ENCODE data around the gene CHST11. TPM values are rescaled to one million over a fixed set of nuclear protein-coding genes. Genes with fewer than 3 reads are reported as not detected.

Gene CHST11
- total RNA-seq, 1 donor from 2014 or later = 11.4 TPM

DNA sequence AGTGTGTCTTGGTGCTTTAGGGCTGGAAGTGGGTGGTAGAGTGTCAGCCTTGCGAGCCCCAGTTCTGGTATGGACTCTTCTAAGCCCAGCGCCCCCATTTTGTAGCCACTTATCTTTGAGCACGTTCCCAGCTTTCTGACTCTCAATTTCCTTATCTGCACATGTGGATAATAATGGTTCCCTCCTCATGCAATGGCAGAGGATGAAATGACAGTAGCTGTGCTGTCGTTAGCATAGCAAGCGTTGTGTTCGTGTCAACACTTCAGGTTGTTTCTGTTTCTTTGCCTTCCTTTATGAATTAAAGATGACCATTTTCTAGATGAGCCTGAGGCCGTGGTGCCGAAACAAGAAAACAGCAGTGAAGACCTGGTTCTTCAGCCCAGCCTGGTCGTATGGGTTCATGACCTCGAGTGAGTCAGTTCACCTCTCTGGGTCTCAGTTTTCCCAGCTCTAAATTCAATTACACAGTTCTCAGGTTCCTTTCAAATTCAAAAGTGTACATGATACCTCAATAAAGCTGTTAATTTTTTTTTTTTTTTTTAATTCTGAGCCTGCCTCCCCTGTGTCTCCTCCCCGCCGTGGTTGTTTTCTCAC is 268.3 kb downstream of the CHST11 start:
- Mint-ChIP-seq H3K4me1 (ENCODE audit: low read depth) (peaks cover 8% of the 10 kb centered on the region), H3K27ac (peak overlapping the region; percentile 14), H3K36me3 (ENCODE audit: insufficient read depth) (no peaks in the 10 kb centered on the region), H3K9me3 (ENCODE audit: low read depth) (no peaks in the 10 kb centered on the region), H3K27me3 (no peaks in the 10 kb centered on the region), H3K4me3 (ENCODE audit: low read depth) (no peak overlapping the region)
- DNase-seq (ENCODE audit: low spot score, unreplicated experiment) = no peak
- TF ChIP-seq, protein P1, sequence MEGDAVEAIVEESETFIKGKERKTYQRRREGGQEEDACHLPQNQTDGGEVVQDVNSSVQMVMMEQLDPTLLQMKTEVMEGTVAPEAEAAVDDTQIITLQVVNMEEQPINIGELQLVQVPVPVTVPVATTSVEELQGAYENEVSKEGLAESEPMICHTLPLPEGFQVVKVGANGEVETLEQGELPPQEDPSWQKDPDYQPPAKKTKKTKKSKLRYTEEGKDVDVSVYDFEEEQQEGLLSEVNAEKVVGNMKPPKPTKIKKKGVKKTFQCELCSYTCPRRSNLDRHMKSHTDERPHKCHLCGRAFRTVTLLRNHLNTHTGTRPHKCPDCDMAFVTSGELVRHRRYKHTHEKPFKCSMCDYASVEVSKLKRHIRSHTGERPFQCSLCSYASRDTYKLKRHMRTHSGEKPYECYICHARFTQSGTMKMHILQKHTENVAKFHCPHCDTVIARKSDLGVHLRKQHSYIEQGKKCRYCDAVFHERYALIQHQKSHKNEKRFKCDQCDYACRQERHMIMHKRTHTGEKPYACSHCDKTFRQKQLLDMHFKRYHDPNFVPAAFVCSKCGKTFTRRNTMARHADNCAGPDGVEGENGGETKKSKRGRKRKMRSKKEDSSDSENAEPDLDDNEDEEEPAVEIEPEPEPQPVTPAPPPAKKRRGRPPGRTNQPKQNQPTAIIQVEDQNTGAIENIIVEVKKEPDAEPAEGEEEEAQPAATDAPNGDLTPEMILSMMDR (IDR thresholded peaks at IDR 0.05; ENCODE audit: unreplicated experiment) = no peak

DNA sequence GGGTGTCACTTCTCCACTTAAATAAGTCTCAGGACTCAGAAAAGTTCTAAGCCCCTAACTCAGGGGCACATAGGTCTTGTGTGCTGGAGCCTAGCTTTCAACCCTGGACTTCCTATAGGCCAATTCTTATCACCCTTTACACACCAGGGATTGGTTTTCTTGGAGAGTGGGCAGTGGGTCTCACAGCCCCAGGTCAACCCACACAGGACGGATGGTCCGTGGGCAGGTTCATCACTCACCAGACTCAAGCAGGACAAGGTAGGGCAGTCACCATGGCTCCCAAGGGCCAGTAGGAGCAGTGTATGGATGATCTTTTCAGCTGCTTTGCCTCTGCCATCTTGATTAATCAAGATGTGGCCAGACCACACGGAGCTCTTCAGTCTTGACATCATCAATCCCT is 268.9 kb downstream of the CHST11 start:
- no peak for DNase-seq (ENCODE audit: low spot score, unreplicated experiment)
- Mint-ChIP-seq H3K4me1 (ENCODE audit: low read depth) (peaks cover 6% of the 10 kb centered on the region), H3K36me3 (ENCODE audit: insufficient read depth) (no peaks in the 10 kb centered on the region), H3K9me3 (ENCODE audit: low read depth) (no peaks in the 10 kb centered on the region), H3K4me3 (ENCODE audit: low read depth) (no peak overlapping the region), H3K27me3 (no peaks in the 10 kb centered on the region), H3K27ac (no peak overlapping the region)
- TF ChIP-seq, protein P1 (IDR thresholded peaks at IDR 0.05; ENCODE audit: unreplicated experiment) = no peak

DNA sequence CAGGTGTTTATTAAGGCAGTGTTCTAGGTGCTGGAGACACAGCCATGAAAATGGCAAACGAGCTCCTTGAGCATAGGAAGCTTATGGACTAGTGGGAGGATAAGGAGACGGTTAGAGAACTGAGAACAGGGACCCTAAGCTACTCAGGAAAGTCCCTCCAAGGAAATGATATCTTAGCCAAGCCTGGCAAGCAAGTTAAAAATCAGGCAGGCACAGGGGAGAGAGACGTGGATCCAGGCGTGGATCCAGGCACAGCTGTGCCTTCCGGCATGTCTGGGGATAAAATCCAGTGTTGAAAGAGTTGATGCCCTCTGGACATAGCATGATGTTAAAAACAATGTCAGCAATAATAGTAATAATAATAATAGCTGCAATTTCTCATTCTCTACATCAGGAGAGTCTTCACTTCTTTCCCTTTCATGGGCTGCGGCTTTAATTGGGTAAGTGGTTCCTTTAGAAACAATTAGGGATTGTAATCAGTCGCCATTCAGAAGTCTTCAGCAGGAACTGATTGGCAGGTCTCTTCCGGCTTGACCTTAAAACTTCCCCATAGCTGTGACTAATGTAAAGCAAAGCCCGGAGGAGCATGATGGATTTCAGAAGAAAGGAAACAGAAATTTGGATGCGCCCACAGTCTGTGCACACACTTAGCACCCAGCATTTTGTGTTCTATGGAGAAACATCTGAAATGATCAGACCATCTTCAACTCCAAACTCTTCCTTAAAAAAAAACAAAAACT is 271.1 kb downstream of the CHST11 start:
- TF ChIP-seq, protein P1 (IDR thresholded peaks at IDR 0.05; ENCODE audit: unreplicated experiment) = no peak
- H3K4me1 Mint-ChIP-seq (ENCODE audit: low read depth) = peaks cover under 1% of the 10 kb centered on the region

DNA sequence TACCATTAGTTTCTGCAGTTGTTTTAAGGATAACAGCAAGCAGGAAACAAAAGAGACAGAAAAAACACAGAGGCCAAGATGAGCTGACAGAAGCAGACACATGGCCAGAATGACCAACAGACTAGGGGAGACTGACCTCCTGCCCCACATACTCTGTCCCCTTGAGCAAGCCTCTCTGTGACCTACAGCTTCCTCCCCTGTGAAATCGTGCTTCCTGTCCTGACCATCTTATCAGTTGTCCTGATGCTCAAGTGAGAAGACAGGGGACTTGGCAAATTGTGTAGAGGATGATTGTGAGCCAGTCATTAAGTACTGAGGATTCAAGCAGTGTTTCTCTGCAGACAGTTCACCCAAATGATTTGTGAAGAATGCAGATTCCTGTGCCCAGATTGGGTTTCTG is 272.3 kb downstream of the CHST11 start:
- no peak overlapping the region for H3K4me3 Mint-ChIP-seq (ENCODE audit: low read depth)
- no peaks in the 10 kb centered on the region for H3K4me1 Mint-ChIP-seq (ENCODE audit: low read depth)
- no peaks in the 10 kb centered on the region for H3K27me3 Mint-ChIP-seq
- no peaks in the 10 kb centered on the region for H3K36me3 Mint-ChIP-seq (ENCODE audit: insufficient read depth)
- TF ChIP-seq, protein P1 (IDR thresholded peaks at IDR 0.05; ENCODE audit: unreplicated experiment) = no peak
- H3K9me3 Mint-ChIP-seq (ENCODE audit: low read depth) = no peaks in the 10 kb centered on the region
- no peak overlapping the region for H3K27ac Mint-ChIP-seq
- no peak for DNase-seq (ENCODE audit: low spot score, unreplicated experiment)

More for the DNA sequence above, 271.1 kb downstream of the CHST11 start:
- H3K4me3 Mint-ChIP-seq (ENCODE audit: low read depth) = no peak overlapping the region
- no peaks in the 10 kb centered on the region for H3K36me3 Mint-ChIP-seq (ENCODE audit: insufficient read depth)
- DNase-seq (ENCODE audit: low spot score, unreplicated experiment) = no peak
- no peaks in the 10 kb centered on the region for H3K9me3 Mint-ChIP-seq (ENCODE audit: low read depth)
- no peak overlapping the region for H3K27ac Mint-ChIP-seq
- H3K27me3 Mint-ChIP-seq = no peaks in the 10 kb centered on the region

DNA sequence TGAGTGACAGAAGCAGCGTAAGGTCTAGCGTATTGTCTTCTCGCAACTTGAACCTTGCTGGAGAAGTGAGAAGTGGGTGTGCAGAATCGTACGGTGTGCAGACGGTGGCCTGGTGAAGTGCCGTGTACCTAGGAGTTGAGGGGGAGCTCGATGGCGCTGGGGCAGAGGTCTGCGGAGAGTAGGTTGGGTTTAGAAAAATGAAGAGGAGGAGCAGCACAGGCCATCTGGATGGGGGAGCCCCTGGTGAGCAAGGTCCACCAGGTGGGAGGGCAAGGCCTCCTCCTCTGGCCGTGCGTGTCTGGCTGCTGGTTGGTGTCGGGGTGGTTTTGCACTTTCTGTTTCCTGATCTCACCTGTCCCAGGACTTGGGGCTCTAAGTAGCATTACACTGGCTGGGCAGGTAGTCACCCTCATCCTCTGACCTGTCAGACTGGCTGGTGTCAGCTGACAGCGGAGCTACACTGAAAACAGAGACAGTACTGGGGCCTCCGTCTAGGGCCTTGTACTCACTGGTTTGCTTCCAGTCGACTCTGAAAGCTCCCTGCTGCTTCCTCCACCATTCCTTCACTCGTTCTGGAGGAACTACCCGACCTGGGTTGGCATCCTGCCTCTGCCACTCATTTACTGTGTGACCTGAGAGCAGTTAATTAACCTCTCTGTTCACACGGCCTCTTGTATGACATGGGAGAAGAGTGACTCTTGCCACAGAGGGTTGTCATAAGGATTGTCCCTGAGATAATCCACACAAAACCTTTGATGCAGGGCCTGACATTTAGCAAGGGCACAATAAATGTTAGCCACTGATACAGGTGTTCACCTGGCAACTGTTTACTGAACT is 273.1 kb downstream of the CHST11 start:
- DNase-seq (ENCODE audit: low spot score, unreplicated experiment) = no peak
- TF ChIP-seq, protein P1 (IDR thresholded peaks at IDR 0.05; ENCODE audit: unreplicated experiment) = no peak
- no peaks in the 10 kb centered on the region for H3K36me3 Mint-ChIP-seq (ENCODE audit: insufficient read depth)
- H3K9me3 Mint-ChIP-seq (ENCODE audit: low read depth) = no peaks in the 10 kb centered on the region
- no peak overlapping the region for H3K27ac Mint-ChIP-seq
- H3K4me1 Mint-ChIP-seq (ENCODE audit: low read depth) = no peaks in the 10 kb centered on the region
- no peaks in the 10 kb centered on the region for H3K27me3 Mint-ChIP-seq
- H3K4me3 Mint-ChIP-seq (ENCODE audit: low read depth) = no peak overlapping the region
